Adipose tissue (tissue), 3 donors: Measurements from ENCODE around the gene DEFB124. TPM values are rescaled to one million over a fixed set of nuclear protein-coding genes. Genes with fewer than 3 reads are reported as not detected.
"Not testable (repeated sequence)": the region's sequence is repeated elsewhere in the genome, so short reads cannot be mapped to it uniquely, and the experiment has no call there.

ENCODE experiments used
- H3K27ac ChIP-seq: one replicate; pipeline ENCODE4 v1.5.1; 2013; ENCODE audit warnings: low read depth, low read length
- WGBS, 3 donors: extraction: QIAGEN DNeasy Blood & Tissue Kit; methylation state at CpG; one replicate each; pipeline ENCODE4 v1.1.7; 2013; 5-methylcytosine and 5-hydroxymethylcytosine counted together
- polyA plus RNA-seq, 3 donors: library from polyadenylated mRNA; stranded (reverse); fragments of 200-250 nt; gene quantifications; one replicate each; pipeline ENCODE4 v1.2.3, GENCODE V29; 2013
- donor health status: healthy with polysubstance abuse.
- donor health status: Bipolar disorder and iron deficiency.
- donor health status: healthy.

DEFB124 gene
- polyA plus RNA-seq, 3 donors: 0.20 to 0.34 TPM; not detected in 1

GRCh38 chr20:31449511-31450414 lies 25.2 kb downstream of the DEFB124 start:
- no peak overlapping the region for H3K27ac ChIP-seq
- 61 to 76% (median 75%) methylated on average over 8 of the region's 8 CpGs for WGBS, 3 donors

GRCh38 chr20:31446084-31446819 lies 28.7 kb downstream of the DEFB124 start:
- 70 to 76% (median 70%) methylated on average over 12 of the region's 12 CpGs for WGBS, 3 donors
- H3K27ac ChIP-seq: no peak overlapping the region

GRCh38 chr20:31440012-31440659 lies 34.8 kb downstream of the DEFB124 start, which contains the start of gene DEFB123:
DEFB123 (plus strand) TSS chr20:31440632; CDS start chr20:31440699, 67 bp downstream.
- no peak within 1 kb of the TSS for H3K27ac ChIP-seq
- 70 to 80% (median 79%) methylated on average over 16 of the region's 16 CpGs for WGBS, 3 donors

GRCh38 chr20:31430568-31431115 lies 44.3 kb downstream of the DEFB124 start:
- WGBS, 3 donors: 56 to 69% (median 61%) methylated on average over 4 of the region's 4 CpGs
- no peak overlapping the region for H3K27ac ChIP-seq

- H3K27ac ChIP-seq: not testable (repeated sequence)
- WGBS, 3 donors: 90 to 98% (median 95%) methylated on average over 20 to 26 of the region's 31 CpGs
Observed at GRCh38 chr20:31427576-31427975, 47.4 kb downstream of the DEFB124 start.

GRCh38 chr20:31426891-31427551 lies 47.9 kb downstream of the DEFB124 start:
- 89 to 95% (median 93%) methylated on average over 10 to 36 of the region's 48 CpGs for WGBS, 3 donors

GRCh38 chr20:31425797-31426196 lies 49.1 kb downstream of the DEFB124 start:
- H3K27ac ChIP-seq: no peak overlapping the region

More at GRCh38 chr20:31426891-31427551, 47.9 kb downstream of the DEFB124 start:
- not testable (repeated sequence) for H3K27ac ChIP-seq

GRCh38 chr20:31418307-31418706 lies 56.6 kb downstream of the DEFB124 start:
- H3K27ac ChIP-seq: no peak overlapping the region
- WGBS, 3 donors: 76 to 86% (median 85%) methylated on average over 7 of the region's 7 CpGs

GRCh38 chr20:31415653-31416052 lies 59.3 kb downstream of the DEFB124 start:
- 85 to 93% (median 92%) methylated on average over 2 of the region's 2 CpGs for WGBS, 3 donors
- H3K27ac ChIP-seq: no peak overlapping the region

Other genes starting within 250 kb of the DEFB124 start
- not detected for gene DEFB115, start 217.5 kb downstream of the DEFB124 start, polyA plus RNA-seq
- not detected for gene DEFB116, start 166.5 kb downstream of the DEFB124 start, polyA plus RNA-seq
- not detected for gene DEFB118, start 106.5 kb downstream of the DEFB124 start, polyA plus RNA-seq
- not detected for gene DEFB119, start 84.5 kb downstream of the DEFB124 start, polyA plus RNA-seq
- gene DEFB121, start 68.9 kb downstream of the DEFB124 start, polyA plus RNA-seq: not detected
- gene DEFB123, start 34.5 kb downstream of the DEFB124 start, polyA plus RNA-seq: not detected
- 1 to 10 TPM in 2 of 3 donors, under 1 TPM in 1; 0.86 to 3.8 (median 3.7) TPM for gene REM1, start 161 bp upstream of the DEFB124 start, polyA plus RNA-seq
- 100 to 1,000 TPM in 2 of 3 donors, 10 to 100 TPM in 1; 69.4 to 265 (median 105) TPM for gene HM13, start 39.3 kb upstream of the DEFB124 start, polyA plus RNA-seq
- 100 to 1,000 TPM in 2 of 3 donors, 10 to 100 TPM in 1; 82.2 to 436 (median 301) TPM for gene ID1, start 130.2 kb upstream of the DEFB124 start, polyA plus RNA-seq
- gene COX4I2, start 162.8 kb upstream of the DEFB124 start, polyA plus RNA-seq: 10 to 100 TPM in 1 of 3 donors, 1 to 10 TPM in 2; 2.6 to 36.0 (median 9.3) TPM
- gene BCL2L1, start 247.7 kb upstream of the DEFB124 start, polyA plus RNA-seq: 10 to 100 TPM; 30.8 to 64.4 (median 63.7) TPM